A549 (cell line): ENCODE measurements around the gene CCDC124.

Experiments used
- CEBPB ChIP-seq, 2 experiments: fragments of >200 bp in 1 of 2; sonication (Bioruptor Twin) in 1 of 2; formaldehyde crosslinking in 1 of 2; IDR thresholded peaks; 2 replicates each; pipeline ENCODE4 v1.6.1; 2012 to 2016
- CTCF ChIP-seq: fragments of >200 bp; sonication (Bioruptor Twin); formaldehyde crosslinking; IDR thresholded peaks from 3 replicates; pipeline ENCODE4 v1.5.1; 2016
- POLR2AphosphoS2 ChIP-seq: conservative IDR thresholded peaks from 2 replicates; pipeline ENCODE4 v1.6.1; 2012; ENCODE audit warnings: low read length, improper control_type of control experiment, inconsistent platforms
- RAD21 ChIP-seq, 2 experiments: fragments of >200 bp in 1 of 2; sonication (Bioruptor Twin) in 1 of 2; formaldehyde crosslinking in 1 of 2; IDR thresholded peaks in 1 of 2; conservative IDR thresholded peaks in 1 of 2; 2 replicates in 1 of 2; 3 replicates in 1 of 2; pipeline ENCODE4 v1.6.1; 2012 to 2018; ENCODE audit warnings: inconsistent platforms in 1 of 2
- REST ChIP-seq: fragments of 200-600 bp; sonication (generic); IDR thresholded peaks from 2 replicates; pipeline ENCODE4 v1.6.1; 2016; ENCODE audit warnings: antibody characterized with exemption, mild to moderate bottlenecking, moderate library complexity
- USF2 ChIP-seq: fragments of 450-650 bp; IDR thresholded peaks from 2 replicates; pipeline ENCODE4 v1.6.1; 2014; ENCODE audit warnings: antibody characterized with exemption
- TF ChIP-seq, protein P1 (sequence below): IDR thresholded peaks from 2 replicates; pipeline ENCODE4 v1.6.1; 2012

- TF ChIP-seq CTCF (no peak), RAD21 (conservative IDR thresholded peaks at IDR 0.05 in 1 of 2, IDR thresholded peaks at IDR 0.05 in 1 of 2) (no peak), POLR2AphosphoS2 (no peak), REST (no peak), CEBPB (IDR thresholded peaks at IDR 0.05) (no peak), USF2 (no peak)
- TF ChIP-seq, protein P1, sequence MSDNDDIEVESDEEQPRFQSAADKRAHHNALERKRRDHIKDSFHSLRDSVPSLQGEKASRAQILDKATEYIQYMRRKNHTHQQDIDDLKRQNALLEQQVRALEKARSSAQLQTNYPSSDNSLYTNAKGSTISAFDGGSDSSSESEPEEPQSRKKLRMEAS = no peak
Measured at GRCh38 chr19:17909003-17909732, 23.6 kb upstream of the CCDC124 start.
